Measurements from ENCODE around the gene NDUFB6.
"Not testable (repeated sequence)": the region's sequence is repeated elsewhere in the genome, so short reads cannot be mapped to it uniquely, and the experiment has no call there.

Gene NDUFB6

DNA sequence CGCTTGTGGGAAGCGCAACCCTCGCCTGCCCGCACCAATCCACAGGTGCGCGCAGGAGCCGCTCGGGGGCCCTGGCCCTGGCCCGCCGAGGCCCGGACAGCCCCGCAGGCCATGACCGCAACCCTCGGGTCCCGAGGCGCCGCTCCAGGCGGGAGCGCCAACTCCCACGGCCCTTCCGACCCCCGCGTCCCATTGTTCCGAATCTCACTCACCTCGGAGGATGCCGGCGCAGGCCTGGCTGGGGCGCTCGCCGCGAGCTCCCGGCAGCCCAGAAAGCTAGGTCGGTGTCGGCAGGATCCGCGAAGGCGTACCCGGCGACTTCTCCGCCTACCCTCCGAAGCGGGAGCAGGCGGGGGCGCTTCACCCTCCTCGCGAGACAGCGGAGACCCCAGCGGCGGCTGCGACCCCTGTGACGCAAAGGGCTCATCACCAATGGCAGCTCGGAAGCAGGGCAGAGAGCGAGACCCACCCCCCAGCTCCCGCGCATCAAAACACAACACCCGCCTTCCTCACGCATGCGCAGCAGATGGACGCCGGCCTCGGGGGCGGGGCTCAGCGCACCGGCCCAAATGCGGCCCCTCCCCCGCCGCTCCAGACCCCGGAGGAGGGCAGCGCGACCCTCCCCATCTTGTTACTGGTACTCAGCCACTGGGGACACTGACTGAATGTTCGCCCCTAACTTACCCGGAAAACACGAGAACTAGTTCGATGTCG, 22.2 kb downstream of the NDUFB6 start:
- DNase-seq (ENCODE audit: extremely low read depth, low read depth): peak; percentile 84
- TF ChIP-seq, protein P1, sequence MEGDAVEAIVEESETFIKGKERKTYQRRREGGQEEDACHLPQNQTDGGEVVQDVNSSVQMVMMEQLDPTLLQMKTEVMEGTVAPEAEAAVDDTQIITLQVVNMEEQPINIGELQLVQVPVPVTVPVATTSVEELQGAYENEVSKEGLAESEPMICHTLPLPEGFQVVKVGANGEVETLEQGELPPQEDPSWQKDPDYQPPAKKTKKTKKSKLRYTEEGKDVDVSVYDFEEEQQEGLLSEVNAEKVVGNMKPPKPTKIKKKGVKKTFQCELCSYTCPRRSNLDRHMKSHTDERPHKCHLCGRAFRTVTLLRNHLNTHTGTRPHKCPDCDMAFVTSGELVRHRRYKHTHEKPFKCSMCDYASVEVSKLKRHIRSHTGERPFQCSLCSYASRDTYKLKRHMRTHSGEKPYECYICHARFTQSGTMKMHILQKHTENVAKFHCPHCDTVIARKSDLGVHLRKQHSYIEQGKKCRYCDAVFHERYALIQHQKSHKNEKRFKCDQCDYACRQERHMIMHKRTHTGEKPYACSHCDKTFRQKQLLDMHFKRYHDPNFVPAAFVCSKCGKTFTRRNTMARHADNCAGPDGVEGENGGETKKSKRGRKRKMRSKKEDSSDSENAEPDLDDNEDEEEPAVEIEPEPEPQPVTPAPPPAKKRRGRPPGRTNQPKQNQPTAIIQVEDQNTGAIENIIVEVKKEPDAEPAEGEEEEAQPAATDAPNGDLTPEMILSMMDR (IDR thresholded peaks at IDR 0.05; ENCODE audit: low read depth, low read length): no peak

DNA sequence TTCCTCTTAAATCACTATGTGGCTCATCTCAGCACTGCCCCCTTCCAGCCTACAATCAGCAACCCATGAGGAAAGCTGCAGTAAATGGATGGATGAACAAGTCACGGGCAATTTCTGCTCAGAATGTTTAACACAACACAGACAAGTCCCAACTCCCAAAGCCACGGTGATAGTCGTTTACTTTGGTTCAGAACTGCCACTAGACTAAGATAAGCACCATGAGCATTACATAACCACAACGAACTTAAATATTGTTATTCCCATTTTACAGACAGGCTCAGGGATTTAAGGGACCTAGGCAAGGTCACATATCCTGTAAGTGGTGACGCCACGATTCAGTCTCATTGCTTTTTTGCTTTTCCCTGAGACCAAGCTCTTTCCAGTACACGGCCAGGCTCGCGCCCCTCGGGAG, 22.8 kb downstream of the NDUFB6 start:
- DNase-seq (ENCODE audit: extremely low read depth, low read depth): no peak
- TF ChIP-seq, protein P1 (IDR thresholded peaks at IDR 0.05; ENCODE audit: low read depth, low read length): peak; percentile 24

DNA sequence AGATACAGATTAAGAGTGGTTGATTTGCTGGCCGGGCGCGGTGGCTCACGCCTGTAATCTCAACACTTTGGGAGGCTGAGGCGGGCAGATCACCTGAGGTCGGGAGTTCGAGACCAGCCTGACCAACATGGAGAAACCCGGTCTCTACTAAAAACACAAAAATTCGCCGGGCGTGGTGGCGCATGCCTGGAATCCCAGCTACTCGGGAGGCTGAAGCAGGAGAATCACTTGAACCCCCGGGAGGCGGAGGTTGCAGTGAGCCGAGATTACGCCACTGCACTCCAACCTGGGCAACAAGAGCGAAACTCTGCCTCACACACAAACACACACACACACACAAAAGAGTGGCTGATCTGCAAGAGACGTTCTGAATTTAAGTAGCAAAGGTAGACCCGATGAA, 24.7 kb downstream of the NDUFB6 start:
- DNase-seq (ENCODE audit: extremely low read depth, low read depth): not testable (repeated sequence)

DNA sequence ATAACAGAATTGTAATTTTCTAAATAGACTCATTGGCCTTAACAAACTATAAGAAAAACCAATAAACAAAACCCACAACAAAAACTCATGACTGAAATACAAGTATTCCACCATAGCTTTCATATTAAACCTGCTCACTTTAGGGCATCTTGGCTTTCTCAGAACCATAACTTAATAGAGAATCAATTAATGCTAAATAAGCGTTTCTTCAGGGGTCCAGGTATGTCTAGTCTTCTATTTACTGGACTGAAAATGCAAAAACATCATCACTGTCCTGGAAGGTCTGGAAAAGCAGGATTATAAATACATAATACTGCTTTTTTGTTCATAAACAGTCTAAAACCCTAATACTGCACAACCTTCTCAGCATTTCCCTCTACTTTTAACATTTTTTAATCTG, 27.1 kb downstream of the NDUFB6 start:
- no peak for DNase-seq (ENCODE audit: extremely low read depth, low read depth)
- TF ChIP-seq, protein P1 (IDR thresholded peaks at IDR 0.05; ENCODE audit: low read depth, low read length): no peak

DNA sequence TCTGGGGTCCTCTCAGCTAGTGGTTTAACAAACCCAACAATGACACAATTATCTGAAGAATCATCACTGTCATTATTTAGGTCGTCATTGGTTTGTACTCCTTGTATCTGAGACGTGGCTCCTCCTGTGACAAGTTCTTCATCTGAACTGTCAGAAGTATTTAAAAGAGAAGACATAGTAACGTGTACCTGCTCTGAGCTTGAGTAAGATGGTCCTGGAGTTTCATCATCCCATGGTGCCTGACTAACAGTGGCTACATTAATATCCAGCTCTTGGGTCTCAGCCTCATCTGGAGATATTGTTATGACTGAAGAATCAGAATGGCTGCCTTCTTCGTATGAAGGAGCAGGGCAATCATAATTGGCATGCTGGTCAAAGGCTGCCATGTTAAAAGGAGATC, 29.9 kb downstream of the NDUFB6 start:
- TF ChIP-seq, protein P1 (IDR thresholded peaks at IDR 0.05; ENCODE audit: low read depth, low read length): no peak
- no peak for DNase-seq (ENCODE audit: extremely low read depth, low read depth)

DNA sequence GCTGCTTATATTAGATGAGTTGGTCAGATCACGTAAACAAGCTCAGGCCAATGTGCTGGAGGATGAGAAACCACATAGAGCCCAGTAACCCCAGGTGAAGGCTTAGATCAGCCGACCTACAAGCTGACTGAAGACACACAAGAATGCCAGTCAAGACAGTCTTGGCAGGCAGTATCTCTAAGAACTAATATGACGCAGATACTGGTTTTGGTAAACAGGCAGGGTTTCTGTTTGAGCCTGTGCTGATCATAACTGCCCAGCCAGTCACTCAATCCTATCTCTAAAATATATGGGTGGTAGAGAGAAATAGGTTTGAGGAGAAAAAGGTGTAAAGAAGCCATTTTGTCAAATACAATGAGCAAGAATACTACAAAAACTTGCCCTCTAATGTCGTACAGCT, 39.1 kb downstream of the NDUFB6 start:
- TF ChIP-seq, protein P1 (IDR thresholded peaks at IDR 0.05; ENCODE audit: low read depth, low read length): no peak

DNA sequence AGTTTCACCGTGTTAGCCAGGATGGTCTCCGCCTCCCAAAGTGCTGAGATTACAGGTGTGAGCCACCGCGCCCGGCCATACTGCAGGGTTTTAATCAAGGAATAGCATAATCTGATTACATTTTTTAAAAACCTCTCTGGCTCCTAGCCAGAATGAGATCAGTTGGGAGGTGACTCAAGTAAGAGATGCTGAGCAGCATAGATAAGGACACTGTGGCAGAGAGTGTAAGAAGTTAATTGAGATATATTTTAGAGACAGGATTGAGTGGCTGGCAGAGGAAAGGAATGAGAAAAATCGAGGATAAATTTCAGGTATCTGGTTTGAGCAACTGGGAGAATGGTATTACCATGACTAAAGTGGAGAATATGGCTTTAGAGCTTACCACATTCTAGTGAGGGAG, 39.6 kb downstream of the NDUFB6 start:
- DNase-seq (ENCODE audit: extremely low read depth, low read depth): no peak
- TF ChIP-seq, protein P1 (IDR thresholded peaks at IDR 0.05; ENCODE audit: low read depth, low read length): no peak

More for the DNA sequence above, 39.1 kb downstream of the NDUFB6 start:
- no peak for DNase-seq (ENCODE audit: extremely low read depth, low read depth)

DNA sequence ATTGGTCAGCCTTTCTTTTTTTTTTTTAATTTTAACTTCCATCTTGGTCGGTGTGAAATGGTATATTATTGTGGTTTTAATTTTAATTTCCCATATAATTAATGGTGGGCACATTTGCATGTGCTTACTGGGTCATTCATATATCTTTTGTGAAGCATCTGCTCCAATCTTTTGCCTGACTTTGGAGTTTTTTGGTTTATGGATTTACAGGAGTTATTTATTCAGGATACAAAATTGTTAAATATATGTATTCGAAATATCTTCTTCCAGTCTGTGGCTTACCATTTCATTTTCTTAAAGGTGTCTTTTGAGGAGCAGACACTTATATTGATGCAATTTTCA, 46.3 kb downstream of the NDUFB6 start:
- no peak for DNase-seq (ENCODE audit: extremely low read depth, low read depth)
- TF ChIP-seq, protein P1 (IDR thresholded peaks at IDR 0.05; ENCODE audit: low read depth, low read length): no peak

Measured in AG09319 (cell line).